K562 (cell line): ENCODE results near the gene SYMPK. TPM values are rescaled to one million over a fixed set of nuclear protein-coding genes. Genes with fewer than 3 reads are reported as not detected.
A peak's percentile ranks its signal among the peaks of the same experiment; 100 is the strongest.

Source experiments
- BACH1 ChIP-seq: fragments of 200-800 bp; sonication (Bioruptor generic); IDR thresholded peaks from 2 replicates; pipeline ENCODE4 v1.6.1; 2016; ENCODE audit warnings: missing genetic modification characterization, missing compliant biosample characterization
- ESRRB ChIP-seq: fragments of 250-450 bp; sonication (Bioruptor Pico); IDR thresholded peaks from 2 replicates; pipeline ENCODE4 v1.5.0; 2020; ENCODE audit warnings: mild to moderate bottlenecking, moderate library complexity, borderline replicate concordance
- GATAD2B ChIP-seq: fragments of 450-650 bp; IDR thresholded peaks from 2 replicates; pipeline ENCODE4 v1.6.1; 2017; ENCODE audit warnings: mild to moderate bottlenecking, borderline replicate concordance
- NCOA2 ChIP-seq, 2 experiments: fragments of 450-650 bp; IDR thresholded peaks; 2 replicates each; pipeline ENCODE4 v1.6.1; 2018; ENCODE audit warnings: mild to moderate bottlenecking in 2 of 2, moderate library complexity in 1 of 2; ENCODE audit not compliant: partially characterized antibody in 2 of 2
- PCBP2 ChIP-seq: fragments of 200-400 bp; formaldehyde crosslinking; IDR thresholded peaks from 2 replicates; pipeline ENCODE4 v1.6.1; 2018; ENCODE audit warnings: low read length, low read depth, mild to moderate bottlenecking, moderate library complexity; ENCODE audit not compliant: poor library complexity, severe bottlenecking
- PHB ChIP-seq: fragments of 250-450 bp; sonication (Bioruptor Pico); IDR thresholded peaks from 2 replicates; pipeline ENCODE4 v1.5.0; 2021
- POLR2B ChIP-seq: fragments of 450-650 bp; IDR thresholded peaks from 2 replicates; pipeline ENCODE4 v1.6.1; 2018; ENCODE audit warnings: low read depth; ENCODE audit not compliant: partially characterized antibody
- RBM17 ChIP-seq: fragments of 200-400 bp; formaldehyde crosslinking; IDR thresholded peaks from 2 replicates; pipeline ENCODE4 v1.6.1; 2017; ENCODE audit warnings: low read depth, mild to moderate bottlenecking, low read length, borderline replicate concordance
- SP2 ChIP-seq: IDR thresholded peaks from 2 replicates; pipeline ENCODE4 v1.6.1; 2011; ENCODE audit warnings: mild to moderate bottlenecking, low read depth, low read length, moderate library complexity; ENCODE audit not compliant: poor library complexity, severe bottlenecking; ENCODE audit errors: extremely low read depth
- SRSF1 ChIP-seq: fragments of 200-400 bp; formaldehyde crosslinking; IDR thresholded peaks from 2 replicates; pipeline ENCODE4 v1.6.1; 2017; ENCODE audit warnings: mild to moderate bottlenecking, low read depth, low read length, moderate library complexity
- SRSF3 ChIP-seq: fragments of 200-400 bp; formaldehyde crosslinking; IDR thresholded peaks from 2 replicates; pipeline ENCODE4 v1.6.1; 2016; ENCODE audit warnings: mild to moderate bottlenecking, low read length, moderate library complexity; ENCODE audit not compliant: insufficient read depth
- TCFL5 ChIP-seq: fragments of 250-450 bp; sonication (Bioruptor Pico); conservative IDR thresholded peaks from 2 replicates; pipeline ENCODE4 v1.6.1; 2021; ENCODE audit warnings: mild to moderate bottlenecking, moderate library complexity, matching md5 sums
- XRCC3 ChIP-seq: fragments of 450-650 bp; IDR thresholded peaks from 2 replicates; pipeline ENCODE4 v1.6.1; 2017; ENCODE audit warnings: mild to moderate bottlenecking, moderate library complexity
- ZBTB8A ChIP-seq: fragments of 450-650 bp; IDR thresholded peaks from 2 replicates; pipeline ENCODE4 v1.6.1; 2018; ENCODE audit warnings: mild to moderate bottlenecking, moderate library complexity; ENCODE audit not compliant: partially characterized antibody
- ZFP30 ChIP-seq: fragments of 250-450 bp; sonication (Bioruptor Pico); IDR thresholded peaks from 2 replicates; pipeline ENCODE4 v1.8.0; 2022; ENCODE audit warnings: moderate library complexity, mild to moderate bottlenecking, inconsistent platforms, borderline replicate concordance
- ZNF239 ChIP-seq: fragments of 250-450 bp; sonication (Bioruptor Pico); IDR thresholded peaks from 2 replicates; pipeline ENCODE4 v1.4.0; 2020; ENCODE audit warnings: mild to moderate bottlenecking
- ZNF76 ChIP-seq: fragments of 250-450 bp; sonication (Bioruptor Pico); IDR thresholded peaks from 2 replicates; pipeline ENCODE4 v1.4.0; 2020; ENCODE audit warnings: mild to moderate bottlenecking, moderate library complexity, borderline replicate concordance
- polyA plus RNA-seq, 8 experiments: library from polyadenylated mRNA; depleted of rRNA in 4 of 8; stranded (reverse) in 5 of 8; unstranded in 3 of 8; fragments of >200 nt; fragmentation: Nextera tagmentation in 2 of 8; fragmentation: Illumina TruSeq in 1 of 8; extraction: Ambion mirVana in 2 of 8; extraction: Trizol in 1 of 8; gene quantifications; 2 replicates each; pipeline versions ENCODE4 v1.2.1 to v1.2.3, GENCODE V29; 2011 to 2014; ENCODE audit warnings: inconsistent platforms in 1 of 8, missing spikeins in 1 of 8
- total RNA-seq, 7 experiments: library from RNA; depleted of rRNA in 6 of 7; stranded (reverse); fragments of >200 nt in 6 of 7; fragmentation: Illumina TruSeq in 2 of 7; extraction: Trizol in 2 of 7; gene quantifications; 2 replicates each; pipeline versions ENCODE4 v1.2.1 to v1.2.3, GENCODE V29; 2011 to 2021; ENCODE audit warnings: low replicate concordance in 1 of 7
- TF ChIP-seq, protein P1 (sequence below): fragments of 250-450 bp; sonication (Bioruptor Pico); IDR thresholded peaks from 2 replicates; pipeline ENCODE4 v1.5.0; 2022; ENCODE audit warnings: mild to moderate bottlenecking
- TF ChIP-seq, protein P2 (sequence below): fragments of 450-650 bp; IDR thresholded peaks from 2 replicates; pipeline ENCODE4 v1.6.1; 2017; ENCODE audit warnings: mild to moderate bottlenecking, moderate library complexity
- TF ChIP-seq, protein P3 (sequence below): fragments of 450-650 bp; conservative IDR thresholded peaks from 2 replicates; pipeline ENCODE4 v1.6.1; 2016; ENCODE audit warnings: missing genetic modification characterization, low read depth, mild to moderate bottlenecking, missing compliant biosample characterization, moderate library complexity
- TF ChIP-seq, protein P4 (sequence below), 3 experiments: IDR thresholded peaks in 2 of 3; conservative IDR thresholded peaks in 1 of 3; 2 replicates each; pipeline ENCODE4 v1.5.1; 2011 to 2012; ENCODE audit warnings: low read length in 3 of 3, mild to moderate bottlenecking in 3 of 3, control low read depth in 2 of 3, improper control_type of control experiment in 1 of 3, inconsistent platforms in 1 of 3, low read depth in 1 of 3, mixed read lengths in 1 of 3, moderate library complexity in 1 of 3; ENCODE audit not compliant: insufficient read depth in 2 of 3

Gene SYMPK
- total and polyA plus RNA-seq, 9 of the 15 experiments (the other 6 are each of a cell fraction or from before 2014, with no cell fraction given): 0.73 to 95.5 (median 58.4) TPM

DNA sequence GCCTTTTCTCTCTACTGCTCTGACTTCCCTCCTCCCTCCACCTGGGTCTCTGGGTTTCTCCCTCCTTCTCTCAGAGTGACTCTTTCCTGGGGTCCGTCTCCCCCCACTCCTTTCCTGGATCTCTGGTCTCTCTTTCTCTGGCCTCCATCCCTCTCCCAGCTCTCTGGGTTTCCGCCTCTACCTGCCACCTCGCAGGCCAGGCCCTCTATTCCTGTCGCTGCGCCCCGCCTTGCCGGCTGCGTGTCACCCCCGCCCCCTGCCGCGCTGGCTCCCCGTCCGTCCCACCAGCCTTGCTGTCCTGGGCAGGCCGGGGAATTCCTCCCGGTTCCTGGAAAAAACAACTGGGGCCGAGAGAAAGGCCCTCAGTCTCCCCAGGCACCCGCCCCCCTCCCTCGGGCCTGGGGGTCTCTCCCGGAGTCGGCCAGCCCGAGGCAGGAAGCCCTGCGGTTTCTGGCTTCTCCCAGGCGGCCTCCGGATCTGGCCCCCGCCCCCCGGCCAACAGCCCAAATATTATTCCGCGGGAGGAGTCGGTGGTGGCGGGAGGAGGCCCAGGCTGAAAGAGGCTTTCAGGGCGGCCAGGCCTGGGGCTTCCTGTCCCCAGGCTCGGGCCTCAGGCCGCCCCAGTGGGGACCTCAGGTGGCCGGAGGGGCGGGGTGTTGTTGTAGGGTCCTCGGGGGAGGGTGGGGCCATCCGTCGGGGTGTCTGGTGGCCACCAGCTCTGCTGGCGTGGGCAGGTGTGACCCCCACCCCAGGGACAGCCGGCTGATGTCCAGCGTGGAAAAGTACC, 13.7 kb upstream of the SYMPK start (continued):
- TF ChIP-seq GATAD2B (no peak; the same call in 1 of the 2 replicates), BACH1 (no peak), ZNF239 (CRISPR knock-in tag) (no peak), PHB (no peak), XRCC3 (no peak), ZFP30 (no peak), POLR2B (peak; percentile 68), SP2 (no peak), SRSF1 (no peak), ZBTB8A (no peak), TCFL5 (no peak), ZNF76 (no peak), ESRRB (no peak), PCBP2 (no peak), RBM17 (no peak), SRSF3 (no peak), NCOA2 (IDR thresholded peaks at IDR 0.05; ENCODE audit: partially characterized antibody in 2 of 2) (no peak)
- TF ChIP-seq, protein P1, sequence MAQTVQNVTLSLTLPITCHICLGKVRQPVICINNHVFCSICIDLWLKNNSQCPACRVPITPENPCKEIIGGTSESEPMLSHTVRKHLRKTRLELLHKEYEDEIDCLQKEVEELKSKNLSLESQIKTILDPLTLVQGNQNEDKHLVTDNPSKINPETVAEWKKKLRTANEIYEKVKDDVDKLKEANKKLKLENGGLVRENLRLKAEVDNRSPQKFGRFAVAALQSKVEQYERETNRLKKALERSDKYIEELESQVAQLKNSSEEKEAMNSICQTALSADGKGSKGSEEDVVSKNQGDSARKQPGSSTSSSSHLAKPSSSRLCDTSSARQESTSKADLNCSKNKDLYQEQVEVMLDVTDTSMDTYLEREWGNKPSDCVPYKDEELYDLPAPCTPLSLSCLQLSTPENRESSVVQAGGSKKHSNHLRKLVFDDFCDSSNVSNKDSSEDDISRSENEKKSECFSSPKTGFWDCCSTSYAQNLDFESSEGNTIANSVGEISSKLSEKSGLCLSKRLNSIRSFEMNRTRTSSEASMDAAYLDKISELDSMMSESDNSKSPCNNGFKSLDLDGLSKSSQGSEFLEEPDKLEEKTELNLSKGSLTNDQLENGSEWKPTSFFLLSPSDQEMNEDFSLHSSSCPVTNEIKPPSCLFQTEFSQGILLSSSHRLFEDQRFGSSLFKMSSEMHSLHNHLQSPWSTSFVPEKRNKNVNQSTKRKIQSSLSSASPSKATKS (CRISPR knock-in tag): no peak
- TF ChIP-seq, protein P2, sequence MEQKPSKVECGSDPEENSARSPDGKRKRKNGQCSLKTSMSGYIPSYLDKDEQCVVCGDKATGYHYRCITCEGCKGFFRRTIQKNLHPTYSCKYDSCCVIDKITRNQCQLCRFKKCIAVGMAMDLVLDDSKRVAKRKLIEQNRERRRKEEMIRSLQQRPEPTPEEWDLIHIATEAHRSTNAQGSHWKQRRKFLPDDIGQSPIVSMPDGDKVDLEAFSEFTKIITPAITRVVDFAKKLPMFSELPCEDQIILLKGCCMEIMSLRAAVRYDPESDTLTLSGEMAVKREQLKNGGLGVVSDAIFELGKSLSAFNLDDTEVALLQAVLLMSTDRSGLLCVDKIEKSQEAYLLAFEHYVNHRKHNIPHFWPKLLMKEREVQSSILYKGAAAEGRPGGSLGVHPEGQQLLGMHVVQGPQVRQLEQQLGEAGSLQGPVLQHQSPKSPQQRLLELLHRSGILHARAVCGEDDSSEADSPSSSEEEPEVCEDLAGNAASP: no peak
- TF ChIP-seq, protein P3, sequence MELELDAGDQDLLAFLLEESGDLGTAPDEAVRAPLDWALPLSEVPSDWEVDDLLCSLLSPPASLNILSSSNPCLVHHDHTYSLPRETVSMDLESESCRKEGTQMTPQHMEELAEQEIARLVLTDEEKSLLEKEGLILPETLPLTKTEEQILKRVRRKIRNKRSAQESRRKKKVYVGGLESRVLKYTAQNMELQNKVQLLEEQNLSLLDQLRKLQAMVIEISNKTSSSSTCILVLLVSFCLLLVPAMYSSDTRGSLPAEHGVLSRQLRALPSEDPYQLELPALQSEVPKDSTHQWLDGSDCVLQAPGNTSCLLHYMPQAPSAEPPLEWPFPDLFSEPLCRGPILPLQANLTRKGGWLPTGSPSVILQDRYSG (tag): no peak
- TF ChIP-seq, protein P4, sequence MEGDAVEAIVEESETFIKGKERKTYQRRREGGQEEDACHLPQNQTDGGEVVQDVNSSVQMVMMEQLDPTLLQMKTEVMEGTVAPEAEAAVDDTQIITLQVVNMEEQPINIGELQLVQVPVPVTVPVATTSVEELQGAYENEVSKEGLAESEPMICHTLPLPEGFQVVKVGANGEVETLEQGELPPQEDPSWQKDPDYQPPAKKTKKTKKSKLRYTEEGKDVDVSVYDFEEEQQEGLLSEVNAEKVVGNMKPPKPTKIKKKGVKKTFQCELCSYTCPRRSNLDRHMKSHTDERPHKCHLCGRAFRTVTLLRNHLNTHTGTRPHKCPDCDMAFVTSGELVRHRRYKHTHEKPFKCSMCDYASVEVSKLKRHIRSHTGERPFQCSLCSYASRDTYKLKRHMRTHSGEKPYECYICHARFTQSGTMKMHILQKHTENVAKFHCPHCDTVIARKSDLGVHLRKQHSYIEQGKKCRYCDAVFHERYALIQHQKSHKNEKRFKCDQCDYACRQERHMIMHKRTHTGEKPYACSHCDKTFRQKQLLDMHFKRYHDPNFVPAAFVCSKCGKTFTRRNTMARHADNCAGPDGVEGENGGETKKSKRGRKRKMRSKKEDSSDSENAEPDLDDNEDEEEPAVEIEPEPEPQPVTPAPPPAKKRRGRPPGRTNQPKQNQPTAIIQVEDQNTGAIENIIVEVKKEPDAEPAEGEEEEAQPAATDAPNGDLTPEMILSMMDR (IDR thresholded peaks at IDR 0.05 in 2 of 3, conservative IDR thresholded peaks at IDR 0.05 in 1 of 3; ENCODE audit: insufficient read depth in 2 of 3, low read depth in 1 of 3, low read length in 3 of 3): no peak
